ENCODE results near the gene LRRFIP1.

DNA sequence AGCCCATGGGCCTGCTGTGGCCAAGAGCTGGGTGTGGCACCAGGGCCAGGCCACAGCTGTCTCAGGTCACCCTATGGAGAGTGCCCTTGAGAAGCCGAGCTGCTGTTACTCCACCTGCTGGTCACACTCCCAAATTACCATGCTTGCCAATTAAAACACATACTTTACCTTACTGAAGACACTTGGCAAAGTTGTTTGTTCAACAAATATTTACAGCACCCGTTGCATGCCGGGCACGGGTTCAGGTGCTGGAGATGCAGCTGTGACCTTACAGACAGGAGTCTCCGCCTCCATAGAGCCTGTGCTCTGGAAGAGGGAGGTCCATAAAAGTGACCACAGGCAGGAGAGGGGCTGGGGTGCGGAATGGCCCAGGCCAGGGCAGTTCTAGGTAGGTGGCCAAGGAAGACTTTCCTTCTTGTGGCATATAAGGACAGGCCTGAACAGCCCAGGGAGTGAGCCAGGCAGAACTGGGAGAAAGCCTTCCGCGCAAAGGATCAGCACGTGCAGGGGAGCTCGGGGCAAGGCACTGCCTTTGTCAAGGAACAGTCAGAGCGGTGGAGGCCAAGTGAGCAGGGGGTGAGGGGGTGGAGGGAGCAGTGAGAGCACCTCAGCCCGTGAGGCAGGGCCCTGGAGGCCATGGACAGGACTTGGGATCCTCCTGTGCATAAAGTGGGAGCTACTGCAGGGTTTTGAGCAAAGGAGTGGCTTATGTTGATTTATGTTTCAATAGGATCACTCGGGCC is 147.6 kb downstream of the LRRFIP1 start:
- TF ChIP-seq POLR2AphosphoS5 (IDR thresholded peaks at IDR 0.05): peak; percentile 45
- no peak for TF ChIP-seq POLR2A (IDR thresholded peaks at IDR 0.05)

Data from prostate gland (tissue), 1 donor.